Measurements from ENCODE around the gene KCNJ15. TPM values are rescaled to one million over a fixed set of nuclear protein-coding genes. Genes with fewer than 3 reads are reported as not detected.
A peak's percentile ranks its signal among the peaks of the same experiment; 100 is the strongest.

Gene KCNJ15
- total RNA-seq, 1 donor from 2014 or later: 2.1 TPM

DNA sequence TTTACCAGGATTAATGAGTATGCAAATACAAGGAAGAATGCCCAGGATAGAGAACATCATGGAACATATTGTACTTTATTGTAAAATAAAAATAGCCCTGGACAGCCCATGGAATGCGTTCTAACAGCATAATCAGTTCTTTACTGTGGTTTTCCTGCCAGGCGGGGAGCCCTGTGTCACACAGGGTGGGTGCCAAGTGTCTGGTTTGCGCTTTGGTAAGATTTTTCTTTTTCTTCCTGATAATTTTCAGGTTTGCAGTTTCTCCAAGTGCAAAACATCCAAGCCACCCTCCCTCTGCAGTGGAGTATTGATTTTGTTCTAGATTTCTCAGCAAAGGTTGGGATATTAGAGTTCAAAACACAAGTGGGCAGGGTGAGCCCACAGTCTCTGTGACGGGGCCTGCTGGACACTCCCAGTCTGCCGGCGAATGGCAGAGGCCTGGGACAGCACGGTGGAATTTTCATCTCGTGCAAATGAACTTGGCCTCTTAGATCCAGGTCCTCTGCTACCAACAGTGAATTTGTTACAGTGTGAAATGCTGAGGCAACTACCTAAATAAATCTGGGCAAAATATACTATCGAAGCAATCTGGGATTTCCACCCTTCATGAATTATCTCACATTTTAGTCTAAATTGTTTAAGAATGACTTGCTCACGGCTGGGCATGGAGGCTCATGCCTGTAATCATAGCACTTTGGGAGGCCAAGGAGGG is 15.6 kb upstream of the KCNJ15 start:
- DNase-seq (ENCODE audit: low read depth) (no peak), FAIRE-seq (no peak)
- H3K4me3 ChIP-seq (ENCODE audit: low read depth, low read length): no peak overlapping the region

GRCh38 chr21:38242061-38242460 is 14.7 kb upstream of the KCNJ15 start:
- no peak for TF ChIP-seq CTCF (IDR thresholded peaks at IDR 0.05; ENCODE audit: insufficient read depth, low read length, severe bottlenecking)
- no peak for FAIRE-seq
- no peaks in the 10 kb centered on the region for H3K36me3 ChIP-seq (ENCODE audit: control insufficient read depth, insufficient read depth, low read length)
- no peaks in the 10 kb centered on the region for H3K27me3 ChIP-seq (ENCODE audit: control insufficient read depth, insufficient read depth, low read length)
- H3K4me3 ChIP-seq (ENCODE audit: low read depth, low read length): no peak overlapping the region
- no peak for DNase-seq (ENCODE audit: low read depth)

More for the DNA sequence above, 15.6 kb upstream of the KCNJ15 start:
- Histone ChIP-seq H3K36me3 (ENCODE audit: control insufficient read depth, insufficient read depth, low read length) (no peaks in the 10 kb centered on the region), H3K27me3 (ENCODE audit: control insufficient read depth, insufficient read depth, low read length) (no peaks in the 10 kb centered on the region)
- no peak for TF ChIP-seq CTCF (IDR thresholded peaks at IDR 0.05; ENCODE audit: insufficient read depth, low read length, severe bottlenecking)

DNA sequence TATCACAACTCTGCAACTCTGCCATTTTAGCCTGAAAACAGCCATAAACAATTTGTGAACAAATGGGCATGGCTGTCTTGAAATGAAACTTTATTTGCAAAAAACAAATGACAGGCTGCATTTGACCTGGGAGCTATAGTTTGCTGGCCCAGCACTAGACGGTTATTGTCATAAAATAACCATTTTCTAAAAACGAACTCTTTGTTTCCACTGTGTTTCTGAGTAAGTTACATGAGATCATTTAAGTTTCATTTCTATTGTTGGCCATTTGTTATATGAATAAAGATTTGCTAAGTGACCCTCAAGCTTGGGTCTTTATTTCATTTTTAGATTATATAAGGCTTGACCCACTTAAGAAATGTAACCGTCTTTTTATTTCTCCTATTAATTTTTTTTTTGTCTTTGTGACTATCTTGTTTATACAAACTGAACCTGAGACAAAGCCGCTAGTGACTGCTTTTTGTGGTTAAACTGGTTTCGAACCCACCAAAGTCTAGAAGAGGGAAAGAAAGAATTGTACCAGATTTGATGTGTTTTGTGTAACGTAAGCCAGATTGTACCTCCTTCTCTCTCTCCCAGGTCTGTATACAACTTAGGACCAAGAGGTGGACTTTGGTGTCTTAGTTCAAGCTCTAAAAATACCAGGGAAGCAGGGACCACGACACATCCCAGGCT is 12.9 kb upstream of the KCNJ15 start:
- no peaks in the 10 kb centered on the region for H3K36me3 ChIP-seq (ENCODE audit: control insufficient read depth, insufficient read depth, low read length)
- no peaks in the 10 kb centered on the region for H3K27me3 ChIP-seq (ENCODE audit: control insufficient read depth, insufficient read depth, low read length)

DNA sequence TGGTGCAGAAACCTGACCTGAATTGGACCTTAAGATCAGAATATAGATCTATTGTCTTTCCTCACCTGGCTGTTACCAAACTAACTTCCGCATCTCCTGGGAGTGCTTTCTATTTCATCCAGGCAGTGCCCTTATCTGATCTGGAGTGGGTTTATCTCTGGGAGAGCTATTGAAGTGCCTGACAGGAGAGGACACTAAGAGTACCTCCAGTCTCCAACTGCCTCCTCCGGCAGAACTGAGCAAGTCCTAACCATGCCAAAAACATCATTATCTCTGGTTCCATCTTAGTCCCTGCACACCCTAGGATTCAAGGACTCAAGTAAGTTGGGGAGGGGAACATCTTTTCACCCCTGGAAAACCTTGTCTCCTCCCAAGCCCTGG is 12.4 kb upstream of the KCNJ15 start:
- Histone ChIP-seq H3K36me3 (ENCODE audit: control insufficient read depth, insufficient read depth, low read length) (no peaks in the 10 kb centered on the region), H3K27me3 (ENCODE audit: control insufficient read depth, insufficient read depth, low read length) (no peaks in the 10 kb centered on the region), H3K4me3 (ENCODE audit: low read depth, low read length) (no peak overlapping the region)
- TF ChIP-seq CTCF (IDR thresholded peaks at IDR 0.05; ENCODE audit: insufficient read depth, low read length, severe bottlenecking): no peak
- FAIRE-seq: no peak
- DNase-seq (ENCODE audit: low read depth): no peak

More for the DNA sequence above, 12.9 kb upstream of the KCNJ15 start:
- H3K4me3 ChIP-seq (ENCODE audit: low read depth, low read length): no peak overlapping the region
- DNase-seq (ENCODE audit: low read depth) (no peak), FAIRE-seq (no peak)
- TF ChIP-seq CTCF (IDR thresholded peaks at IDR 0.05; ENCODE audit: insufficient read depth, low read length, severe bottlenecking): no peak

DNA sequence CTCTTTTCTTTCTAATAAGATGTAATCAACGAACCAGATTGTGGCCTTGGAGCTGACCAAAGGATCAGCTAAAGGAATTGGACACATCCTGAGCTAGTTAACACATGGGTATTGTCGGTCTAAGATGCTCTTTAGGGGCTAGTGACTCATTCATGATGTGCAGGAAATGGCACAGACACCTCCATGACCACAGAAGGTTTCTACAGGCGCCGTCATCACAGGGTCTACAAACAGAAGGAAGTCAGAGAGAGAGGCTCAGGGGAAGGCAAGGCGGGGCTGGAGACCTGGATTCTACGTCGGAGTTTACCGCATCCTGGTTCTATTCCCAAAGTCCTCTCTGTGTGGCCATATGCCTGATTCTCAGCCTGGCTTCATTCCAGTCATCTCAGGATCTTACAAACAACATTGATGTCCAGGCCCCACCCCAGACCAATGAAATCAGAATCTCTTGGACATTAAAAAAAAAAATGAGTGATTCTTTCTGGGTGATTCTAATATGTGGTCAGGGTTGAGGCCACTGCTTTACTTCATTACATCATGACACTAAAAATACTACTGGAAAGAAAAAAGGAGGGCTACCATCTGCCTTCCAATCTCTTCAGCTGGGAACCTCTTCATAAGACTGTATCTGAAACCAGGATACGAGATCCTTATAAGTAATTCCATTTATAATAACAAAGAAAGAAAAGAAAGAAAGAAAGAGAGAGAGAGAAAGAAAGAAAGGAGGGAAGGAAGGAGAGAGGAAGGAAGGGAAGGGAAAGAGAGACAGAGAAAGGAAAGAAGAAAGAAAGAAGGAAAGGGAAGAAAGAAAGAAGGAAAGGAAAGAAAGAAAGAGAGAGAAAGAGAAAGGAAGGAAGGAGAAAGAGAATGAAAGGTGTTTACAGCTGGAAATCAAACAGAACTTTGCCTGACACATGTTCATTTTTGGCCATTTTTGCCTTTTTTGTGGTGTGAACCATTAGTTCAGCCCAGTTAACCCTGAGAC is 11.6 kb upstream of the KCNJ15 start:
- FAIRE-seq (no peak), DNase-seq (ENCODE audit: low read depth) (peak; percentile 99)
- no peak for TF ChIP-seq CTCF (IDR thresholded peaks at IDR 0.05; ENCODE audit: insufficient read depth, low read length, severe bottlenecking)
- H3K36me3 ChIP-seq (ENCODE audit: control insufficient read depth, insufficient read depth, low read length): no peaks in the 10 kb centered on the region
- no peaks in the 10 kb centered on the region for H3K27me3 ChIP-seq (ENCODE audit: control insufficient read depth, insufficient read depth, low read length)
- H3K4me3 ChIP-seq (ENCODE audit: low read depth, low read length): no peak overlapping the region

All from bronchial epithelial cell (primary cell).